H1 (cell line): ENCODE measurements around the gene ZNF771. TPM values are rescaled to one million over a fixed set of nuclear protein-coding genes. Genes with fewer than 3 reads are reported as not detected.

Experiments used
- CTCF ChIA-PET: fragments of 300-600 bp; sonication (Branson Sonifier 250); formaldehyde crosslinking; loops from one replicate; lab custom pipeline; 2021; ENCODE audit not compliant: partially characterized antibody; lab: Charles Lee
- POLR2A ChIA-PET: fragments of 300-600 bp; sonication (Branson Sonifier 250); formaldehyde crosslinking; loops from one replicate; lab custom pipeline; 2021; ENCODE audit warnings: inconsistent platforms; ENCODE audit not compliant: partially characterized antibody; lab: Charles Lee
- DNase-seq, 2 experiments: peaks; one replicate each; pipeline versions ENCODE4 v3.0.0 to v3.0.0-alpha.2; 2010 to 2022; ENCODE audit warnings: low spot score in 2 of 2, low read depth in 1 of 2, mixed read lengths in 1 of 2
- FAIRE-seq: peaks from 2 replicates; lab custom pipeline; 2011; peaks lifted over from hg19 to GRCh38; lab: Jason Lieb, UNC
- H2AFZ ChIP-seq: 2 replicates; pipeline ENCODE4 v1.8.1; 2012; ENCODE audit warnings: low read length, inconsistent platforms
- H2AK5ac ChIP-seq: 2 replicates; pipeline ENCODE4 v1.6.1; 2013; ENCODE audit warnings: low read depth, low read length
- H2BK120ac ChIP-seq: replicated peaks from 2 replicates; pipeline ENCODE3; 2013; ENCODE audit warnings: low read depth, low read length, inconsistent platforms
- H2BK12ac ChIP-seq: 2 replicates; pipeline ENCODE4 v1.6.1; 2013; ENCODE audit warnings: low read depth, low read length
- H2BK15ac ChIP-seq: 2 replicates; pipeline ENCODE4 v1.6.1; 2013; ENCODE audit warnings: low read length
- H2BK20ac ChIP-seq: 2 replicates; pipeline ENCODE4 v1.6.1; 2013; ENCODE audit warnings: low read length
- H2BK5ac ChIP-seq: 2 replicates; pipeline ENCODE4 v1.6.1; 2013; ENCODE audit warnings: low read depth, low read length
- H3K14ac ChIP-seq: 2 replicates; pipeline ENCODE4 v1.6.1; 2013; ENCODE audit warnings: inconsistent platforms; ENCODE audit not compliant: insufficient read length
- H3K18ac ChIP-seq: 2 replicates; pipeline ENCODE4 v1.6.1; 2013; ENCODE audit warnings: low read length; ENCODE audit errors: extremely low read depth
- H3K23ac ChIP-seq: 2 replicates; pipeline ENCODE4 v1.6.1; 2013; ENCODE audit warnings: inconsistent platforms; ENCODE audit not compliant: insufficient read length
- H3K23me2 ChIP-seq: 2 replicates; pipeline ENCODE4 v1.6.1; 2013; ENCODE audit warnings: low read depth, low read length
- H3K27ac ChIP-seq: 2 replicates; pipeline ENCODE4 v1.6.1; 2011; ENCODE audit warnings: low read depth, low read length, inconsistent platforms
- H3K27me3 ChIP-seq, 4 experiments: replicated peaks in 1 of 4; 1 replicate in 1 of 4; 2 replicates in 3 of 4; pipeline versions ENCODE4 v1.6.1 to v1.8.1; 2011 to 2013; ENCODE audit warnings: low read length in 3 of 4, mild to moderate bottlenecking in 3 of 4, inconsistent platforms in 2 of 4, mixed read lengths in 2 of 4, moderate library complexity in 1 of 4; ENCODE audit not compliant: control insufficient read depth in 3 of 4, insufficient read depth in 3 of 4; ENCODE audit errors: extremely low read depth in 1 of 4
- H3K36me3 ChIP-seq, 4 experiments: 2 replicates each; pipeline versions ENCODE4 v1.6.1 to v1.8.1; 2011 to 2013; ENCODE audit warnings: mild to moderate bottlenecking in 4 of 4, low read length in 3 of 4, moderate library complexity in 2 of 4, control low read depth in 1 of 4, inconsistent platforms in 1 of 4; ENCODE audit not compliant: insufficient read depth in 4 of 4, control insufficient read depth in 2 of 4
- H3K4ac ChIP-seq: replicated peaks from 2 replicates; pipeline ENCODE3; 2013; ENCODE audit warnings: low read length, low read depth, mixed read lengths, inconsistent platforms; ENCODE audit not compliant: insufficient read length
- H3K4me1 ChIP-seq, 4 experiments: replicated peaks in 1 of 4; 1 replicate in 1 of 4; 2 replicates in 3 of 4; pipeline versions ENCODE4 v1.6.1 to v1.8.1; 2011 to 2013; ENCODE audit warnings: low read length in 3 of 4, inconsistent platforms in 2 of 4, mixed read lengths in 1 of 4; ENCODE audit not compliant: insufficient read depth in 4 of 4, control insufficient read depth in 3 of 4
- H3K4me2 ChIP-seq, 2 experiments: 2 replicates each; pipeline versions ENCODE4 v1.6.1 to v1.8.1; 2011 to 2013; ENCODE audit warnings: low read depth in 2 of 2, low read length in 2 of 2, control low read depth in 1 of 2, inconsistent platforms in 1 of 2, mild to moderate bottlenecking in 1 of 2; ENCODE audit not compliant: insufficient read depth in 1 of 2
- H3K4me3 ChIP-seq, 4 experiments: fragments of 200-600, 300-600 bp in 1 of 4; sonication (generic), shearing (Covaris generic), sonication (Bioruptor Twin) in 1 of 4; 2 replicates each; pipeline versions ENCODE4 v1.5.1 to v1.8.1; 2011 to 2016; ENCODE audit warnings: low read length in 4 of 4, low read depth in 3 of 4, control low read depth in 2 of 4, inconsistent platforms in 2 of 4, mild to moderate bottlenecking in 2 of 4, mixed read lengths in 1 of 4, moderate library complexity in 1 of 4; ENCODE audit not compliant: insufficient read depth in 2 of 4; ENCODE audit errors: extremely low read depth in 1 of 4
- H3K56ac ChIP-seq: replicated peaks from 2 replicates; pipeline ENCODE3; 2013; ENCODE audit warnings: low read depth, mild to moderate bottlenecking, mixed read lengths, low read length, inconsistent platforms; ENCODE audit not compliant: insufficient read length
- H3K79me1 ChIP-seq: 2 replicates; pipeline ENCODE4 v1.6.1; 2013; ENCODE audit warnings: low read depth, low read length, control low read depth
- H3K79me2 ChIP-seq, 2 experiments: 2 replicates each; pipeline versions ENCODE4 v1.6.1 to v1.8.1; 2012 to 2013; ENCODE audit warnings: low read length in 2 of 2, mild to moderate bottlenecking in 2 of 2, inconsistent platforms in 1 of 2; ENCODE audit not compliant: insufficient read depth in 2 of 2, control insufficient read depth in 1 of 2
- H3K9ac ChIP-seq, 4 experiments: replicated peaks in 1 of 4; 1 replicate in 1 of 4; 2 replicates in 3 of 4; pipeline versions ENCODE4 v1.6.1 to v1.8.1; 2011 to 2013; ENCODE audit warnings: low read depth in 3 of 4, low read length in 3 of 4, control low read depth in 2 of 4, mild to moderate bottlenecking in 2 of 4, moderate library complexity in 2 of 4, inconsistent platforms in 1 of 4; ENCODE audit errors: extremely low read depth in 1 of 4
- H3K9me3 ChIP-seq, 2 experiments: 2 replicates each; pipeline versions ENCODE4 v1.6.1 to v1.8.1; 2012 to 2013; ENCODE audit warnings: mild to moderate bottlenecking in 2 of 2, moderate library complexity in 2 of 2, control low read depth in 1 of 2, inconsistent platforms in 1 of 2, low read depth in 1 of 2, low read length in 1 of 2, mixed read lengths in 1 of 2; ENCODE audit not compliant: insufficient read depth in 2 of 2
- H4K20me1 ChIP-seq, 2 experiments: replicated peaks in 1 of 2; 2 replicates each; pipeline versions ENCODE3 to v1.8.1; 2011 to 2013; ENCODE audit warnings: inconsistent platforms in 2 of 2, low read length in 2 of 2, mild to moderate bottlenecking in 1 of 2; ENCODE audit not compliant: insufficient read depth in 2 of 2, control insufficient read depth in 1 of 2
- H4K5ac ChIP-seq: 2 replicates; pipeline ENCODE4 v1.6.1; 2013; ENCODE audit warnings: low read length, low read depth, mixed read lengths, inconsistent platforms; ENCODE audit not compliant: insufficient read length
- H4K8ac ChIP-seq: 2 replicates; pipeline ENCODE4 v1.8.0; 2013; ENCODE audit warnings: mild to moderate bottlenecking, moderate library complexity, low read length, inconsistent platforms; ENCODE audit not compliant: insufficient read depth; ENCODE audit errors: extremely low read depth
- H4K91ac ChIP-seq: replicated peaks from 2 replicates; pipeline ENCODE3; 2013; ENCODE audit warnings: low read length, mixed read lengths, inconsistent platforms; ENCODE audit not compliant: insufficient read length
- ATF2 ChIP-seq: IDR thresholded peaks from 2 replicates; pipeline ENCODE4 v1.6.1; 2012; ENCODE audit warnings: low read length, inconsistent platforms
- NANOG ChIP-seq: IDR thresholded peaks from 2 replicates; pipeline ENCODE4 v1.6.1; 2011; ENCODE audit warnings: low read length, low read depth, mild to moderate bottlenecking, inconsistent platforms; ENCODE audit not compliant: insufficient read depth, poor library complexity, severe bottlenecking
- NRF1 ChIP-seq: IDR thresholded peaks from 2 replicates; pipeline ENCODE4 v1.6.1; 2011; ENCODE audit warnings: mild to moderate bottlenecking, low read depth, low read length, improper control_type of control experiment
- POLR2A ChIP-seq, 2 experiments: IDR thresholded peaks; 1 replicate in 1 of 2; 2 replicates in 1 of 2; pipeline ENCODE4 v1.6.1; 2011; ENCODE audit warnings: low read depth in 2 of 2, low read length in 2 of 2, mild to moderate bottlenecking in 2 of 2; ENCODE audit errors: control extremely low read depth in 1 of 2
- WGBS, 2 experiments: shearing (Covaris generic) in 1 of 2; methylation state at CpG; one replicate each; pipeline versions ENCODE4 v1.1.6 to v1.1.7; 2013 to 2015; ENCODE audit warnings: low lambda C conversion rate in 2 of 2, mixed read lengths in 2 of 2, inconsistent platforms in 1 of 2, low coverage in 1 of 2, missing lambda C conversion rate in 1 of 2; ENCODE audit not compliant: insufficient replicate concordance in 2 of 2, insufficient coverage in 1 of 2, insufficient read length in 1 of 2; ENCODE audit errors: extremely low coverage in 1 of 2, missing lambda C conversion rate in 1 of 2; 5-methylcytosine and 5-hydroxymethylcytosine counted together
- polyA plus RNA-seq, 7 experiments: library from polyadenylated mRNA; depleted of rRNA in 3 of 7; stranded (reverse) in 5 of 7; unstranded in 2 of 7; fragments of >200 nt in 5 of 7; fragments of 200-250 nt in 2 of 7; gene quantifications; 1 replicate in 5 of 7; 2 replicates in 1 of 7; 4 replicates in 1 of 7; pipeline versions ENCODE4 v1.2.1 to v1.2.3, GENCODE V29; 2011 to 2013; ENCODE audit warnings: missing spikeins in 2 of 7, mixed read lengths in 2 of 7
- total RNA-seq: library from RNA; stranded (reverse); fragmentation: NEBNext Ultra II Directional; extraction: Animal tissue kit (Norgen Biotek cat#: 25700); gene quantifications from 2 replicates; pipeline ENCODE4 v1.2.1, GENCODE V29; 2021

ZNF771 gene
- total and polyA plus RNA-seq, 2 of the 8 experiments (the other 6 are each of a cell fraction or from before 2014, with no cell fraction given) = 10.6 to 15.7 TPM

GRCh38 chr16:30399435-30400186 lies 7.8 kb upstream of the ZNF771 start:
- FAIRE-seq (no peak), DNase-seq (no peak)
- Histone ChIP-seq H3K27ac (peak overlapping the region; percentile 71), H2AK5ac (no peak overlapping the region; the same call in 1 of the 2 replicates), H3K4me2 (peak overlapping the region; percentile 79 to 93), H3K23ac (no peak overlapping the region), H3K79me2 (peaks cover 5 to 21% of the 10 kb centered on the region in 2 experiments; a peak in 2 of 4 replicates), H2BK20ac (no peak overlapping the region), H2AFZ (no peak overlapping the region), H3K9me3 (no peaks in the 10 kb centered on the region), H4K91ac (no peak overlapping the region), H3K14ac (no peak overlapping the region), H4K20me1 (peaks cover 12 to 17% of the 10 kb centered on the region in 2 experiments), H3K4me3 (peak overlapping the region; percentile 41 to 65 (median 52)), H3K79me1 (no peaks in the 10 kb centered on the region; the same call in 1 of the 2 replicates), H3K23me2 (peaks cover 8% of the 10 kb centered on the region; the same call in 1 of the 2 replicates), H2BK15ac (no peak overlapping the region), H4K5ac (peak overlapping the region; percentile 2), H3K9ac (peak overlapping the region in 3 of 4 experiments; percentile 71 to 83 (median 72); a peak in 6 of 7 replicates), H3K36me3 (peaks cover 4 to 21% (median 14%) of the 10 kb centered on the region in 4 experiments; a peak in 6 of 8 replicates), H2BK12ac (no peak overlapping the region), H3K27me3 (no peaks in the 10 kb centered on the region; a peak in 1 of 7 replicates), H3K4me1 (peaks cover 0 to 15% (median 6%) of the 10 kb centered on the region in 4 experiments; a peak in 6 of 7 replicates), H3K56ac (no peak overlapping the region), H2BK5ac (peak overlapping the region; percentile 78; the same call in 1 of the 2 replicates), H4K8ac (peak overlapping the region; percentile 85; the same call in 1 of the 2 replicates), H3K18ac (peak overlapping the region; percentile 51; the same call in 1 of the 2 replicates), H2BK120ac (no peak overlapping the region), H3K4ac (no peak overlapping the region)
- ChIA-PET POLR2A (interaction anchor here (0.7 to 12.6 kb wide), 20 partner anchors 8 to 655 kb away, joined by 3 to 151 read pairs (median 4); partner anchors contain the start of genes CD2BP2, DCTPP1, MYL11 and SEPTIN1), CTCF (interaction anchor here (0.7 to 3.6 kb wide), 7 partner anchors 9 to 216 kb away, joined by 3 to 23 read pairs (median 5); partner anchors contain the start of genes SEPTIN1 and ZNF771)
- 31% methylated on average over 12 of the region's 12 CpGs; no CpG with 5 or more reads in 1 of the 2 experiments for WGBS, 2 experiments
- no peak for TF ChIP-seq NRF1
- TF ChIP-seq ATF2 = 0 out of 2 replicates have a peak, but pooled peaks have one; percentile 2
- no peak for TF ChIP-seq NANOG
- TF ChIP-seq POLR2A (IDR thresholded peaks at IDR 0.05; ENCODE audit: control extremely low read depth in 1 of 2, low read depth in 2 of 2, low read length in 2 of 2) = peak; percentile 22 to 60; a peak in 2 of 3 replicates
